ENCODE results near the gene GADD45G.

The GADD45G gene

DNA sequence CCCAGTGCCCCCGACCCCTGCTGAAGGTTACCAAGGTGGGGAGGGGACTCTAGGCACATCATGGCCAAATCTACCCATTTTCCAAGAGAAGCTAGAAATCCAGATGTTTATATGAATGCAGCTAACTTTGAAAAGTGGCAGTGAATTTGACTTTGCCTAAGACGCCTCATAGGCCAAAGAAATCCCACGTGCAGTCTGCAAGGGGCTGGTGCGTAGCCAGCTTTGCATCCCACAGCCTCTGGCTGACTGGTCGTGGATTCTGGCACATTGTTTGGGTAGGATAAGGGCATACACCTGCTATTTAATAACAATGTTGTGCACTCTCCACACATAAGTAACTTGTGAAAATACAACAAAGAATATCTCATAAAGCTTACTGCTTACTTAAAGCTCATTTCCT lies 3.5 kb upstream of the GADD45G start:
- peaks cover 22% of the 10 kb centered on the region for H3K4me1 ChIP-seq (ENCODE audit: control insufficient read depth, insufficient read depth, low read length, poor library complexity, severe bottlenecking)
- H3K27me3 ChIP-seq (replicated peaks; ENCODE audit: control insufficient read depth, insufficient read depth, low read length, poor library complexity, severe bottlenecking) = no peaks in the 10 kb centered on the region
- no peak overlapping the region for H3K4me3 ChIP-seq (ENCODE audit: insufficient read depth, low read depth, low read length, poor library complexity, severe bottlenecking)
- no peak overlapping the region for H3K27ac ChIP-seq (ENCODE audit: insufficient read depth, low read length, poor library complexity, severe bottlenecking)
- no peaks in the 10 kb centered on the region for H3K9me3 ChIP-seq (ENCODE audit: control insufficient read depth, low read length)
- DNase-seq = no peak
- H3K36me3 ChIP-seq (ENCODE audit: control insufficient read depth, insufficient read depth, low read length) = no peaks in the 10 kb centered on the region

- Histone ChIP-seq H3K4me3 (ENCODE audit: insufficient read depth, low read depth, low read length, poor library complexity, severe bottlenecking) (no peak overlapping the region), H3K36me3 (ENCODE audit: control insufficient read depth, insufficient read depth, low read length) (no peaks in the 10 kb centered on the region), H3K27me3 (replicated peaks; ENCODE audit: control insufficient read depth, insufficient read depth, low read length, poor library complexity, severe bottlenecking) (no peaks in the 10 kb centered on the region), H3K4me1 (ENCODE audit: control insufficient read depth, insufficient read depth, low read length, poor library complexity, severe bottlenecking) (peaks cover 27% of the 10 kb centered on the region), H3K27ac (ENCODE audit: insufficient read depth, low read length, poor library complexity, severe bottlenecking) (no peak overlapping the region), H3K9me3 (ENCODE audit: control insufficient read depth, low read length) (no peaks in the 10 kb centered on the region)
- no peak for DNase-seq
Measured at GRCh38 chr9:89601856-89602562, 2.8 kb upstream of the GADD45G start.

DNA sequence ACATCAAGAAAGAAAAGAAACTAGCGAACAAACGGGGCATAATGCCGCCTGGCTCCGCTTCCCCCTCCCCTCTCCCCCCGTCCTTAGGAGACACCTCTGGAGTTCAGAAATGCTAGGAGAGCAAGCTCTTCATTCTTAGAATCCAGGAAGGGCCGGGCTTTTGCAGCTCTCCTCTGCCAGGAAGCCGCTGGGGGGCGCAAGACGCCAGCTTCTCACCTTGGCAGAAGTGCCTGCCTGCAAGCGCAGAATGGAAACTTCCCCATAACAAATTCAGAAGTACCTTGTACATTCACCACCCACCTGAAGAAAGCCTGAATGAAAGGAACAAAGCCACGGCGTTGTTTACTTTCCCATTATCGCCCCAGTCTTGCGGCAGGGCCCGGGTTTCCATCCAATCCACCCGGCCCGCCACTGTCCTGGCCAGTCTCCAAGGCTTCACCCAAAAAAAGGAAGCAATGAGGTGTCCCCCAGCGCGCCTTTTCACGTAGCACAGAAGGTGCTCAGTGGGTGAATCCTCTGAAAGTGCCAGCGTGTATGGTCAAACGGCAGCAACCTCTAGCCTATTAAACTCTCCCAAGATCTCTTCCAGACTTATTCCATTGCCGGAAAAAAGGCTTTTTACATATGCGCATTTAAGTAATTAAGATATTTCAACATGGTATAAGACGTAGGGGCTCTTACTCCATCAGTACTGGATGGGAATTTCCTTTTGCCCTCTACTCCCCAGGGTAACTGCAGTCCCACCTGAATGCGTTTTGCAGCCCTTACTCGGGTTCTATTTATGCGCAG lies 1.6 kb upstream of the GADD45G start:
- Histone ChIP-seq H3K27me3 (replicated peaks; ENCODE audit: control insufficient read depth, insufficient read depth, low read length, poor library complexity, severe bottlenecking) (no peaks in the 10 kb centered on the region), H3K4me3 (ENCODE audit: insufficient read depth, low read depth, low read length, poor library complexity, severe bottlenecking) (peak overlapping the region; percentile 65)

DNA sequence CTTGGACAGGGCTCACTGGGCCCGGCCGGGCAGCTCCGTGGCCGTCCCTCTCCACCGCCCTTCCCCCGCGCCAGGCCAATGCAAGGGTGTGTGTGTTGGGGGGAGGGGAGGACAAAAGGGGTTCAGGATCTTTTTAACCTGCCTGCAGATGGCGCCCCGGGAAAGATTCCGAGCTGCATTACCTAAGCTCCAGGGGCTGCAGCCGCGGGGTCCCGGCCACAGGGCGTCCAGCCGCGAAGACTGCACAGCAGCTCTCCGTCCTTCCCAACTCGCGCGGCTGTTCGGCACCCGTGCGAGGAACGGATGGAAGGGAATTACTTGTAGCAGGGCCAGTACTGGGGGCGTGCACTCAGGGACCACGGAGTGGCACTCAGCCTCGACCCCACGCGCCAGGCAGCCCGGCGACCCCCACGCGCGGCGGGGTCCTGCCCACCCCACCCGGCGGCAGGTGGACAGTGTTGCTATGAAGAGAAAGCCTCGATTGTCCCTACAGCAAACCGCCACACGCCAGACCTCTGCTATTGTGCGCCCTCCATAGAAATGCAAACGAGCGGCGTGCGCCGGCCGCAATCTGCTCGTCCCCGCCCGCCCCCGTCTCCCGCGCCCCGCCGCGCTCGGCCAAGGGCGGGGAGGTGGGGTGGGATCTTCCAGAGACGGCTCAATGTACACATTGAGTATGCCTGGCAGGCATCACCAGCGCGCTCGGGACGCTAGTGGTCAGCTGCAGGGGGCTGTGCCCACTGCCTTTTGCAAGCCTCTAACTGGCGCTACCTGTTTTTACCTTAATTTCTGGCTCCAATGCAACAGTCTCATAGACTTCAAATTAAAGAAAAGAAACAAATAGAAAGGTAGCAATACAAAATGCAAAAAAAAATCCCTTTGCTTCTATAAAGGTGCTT lies 796 bp upstream of the GADD45G start:
- H3K9me3 ChIP-seq (ENCODE audit: control insufficient read depth, low read length) = no peaks in the 10 kb centered on the region
- peaks cover 27% of the 10 kb centered on the region for H3K4me1 ChIP-seq (ENCODE audit: control insufficient read depth, insufficient read depth, low read length, poor library complexity, severe bottlenecking)
- H3K36me3 ChIP-seq (ENCODE audit: control insufficient read depth, insufficient read depth, low read length) = no peaks in the 10 kb centered on the region
- peak overlapping the region; percentile 54 for H3K27ac ChIP-seq (ENCODE audit: insufficient read depth, low read length, poor library complexity, severe bottlenecking)
- H3K4me3 ChIP-seq (ENCODE audit: insufficient read depth, low read depth, low read length, poor library complexity, severe bottlenecking) = peak overlapping the region; percentile 65
- peak in 2 of 3 donors; percentile 8 to 25 for DNase-seq
- H3K27me3 ChIP-seq (replicated peaks; ENCODE audit: control insufficient read depth, insufficient read depth, low read length, poor library complexity, severe bottlenecking) = no peaks in the 10 kb centered on the region

More for the DNA sequence above, 1.6 kb upstream of the GADD45G start:
- Histone ChIP-seq H3K36me3 (ENCODE audit: control insufficient read depth, insufficient read depth, low read length) (no peaks in the 10 kb centered on the region), H3K27ac (ENCODE audit: insufficient read depth, low read length, poor library complexity, severe bottlenecking) (peak overlapping the region; percentile 27), H3K9me3 (ENCODE audit: control insufficient read depth, low read length) (no peaks in the 10 kb centered on the region), H3K4me1 (ENCODE audit: control insufficient read depth, insufficient read depth, low read length, poor library complexity, severe bottlenecking) (peaks cover 27% of the 10 kb centered on the region)
- DNase-seq = peak; percentile 60 to 74 (median 71)

DNA sequence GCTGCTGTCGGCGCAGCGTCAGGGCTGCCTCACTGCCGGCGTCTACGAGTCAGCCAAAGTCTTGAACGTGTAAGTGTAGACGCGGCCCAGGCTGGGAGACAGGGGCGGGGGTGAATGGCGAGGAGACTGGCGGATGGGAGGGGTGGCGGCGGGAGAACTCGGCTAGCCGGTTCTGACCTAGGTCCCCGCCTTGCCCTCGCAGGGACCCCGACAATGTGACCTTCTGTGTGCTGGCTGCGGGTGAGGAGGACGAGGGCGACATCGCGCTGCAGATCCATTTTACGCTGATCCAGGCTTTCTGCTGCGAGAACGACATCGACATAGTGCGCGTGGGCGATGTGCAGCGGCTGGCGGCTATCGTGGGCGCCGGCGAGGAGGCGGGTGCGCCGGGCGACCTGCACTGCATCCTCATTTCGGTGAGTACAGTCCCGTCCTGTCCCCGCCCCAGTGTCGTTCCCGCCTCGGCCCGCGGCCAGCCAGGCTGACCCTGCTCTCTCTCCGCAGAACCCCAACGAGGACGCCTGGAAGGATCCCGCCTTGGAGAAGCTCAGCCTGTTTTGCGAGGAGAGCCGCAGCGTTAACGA lies 745 bp downstream of the GADD45G start:
- no peaks in the 10 kb centered on the region for H3K36me3 ChIP-seq (ENCODE audit: control insufficient read depth, insufficient read depth, low read length)
- H3K4me1 ChIP-seq (ENCODE audit: control insufficient read depth, insufficient read depth, low read length, poor library complexity, severe bottlenecking) = peaks cover 27% of the 10 kb centered on the region
- peak overlapping the region; percentile 71 for H3K4me3 ChIP-seq (ENCODE audit: insufficient read depth, low read depth, low read length, poor library complexity, severe bottlenecking)
- no peaks in the 10 kb centered on the region for H3K9me3 ChIP-seq (ENCODE audit: control insufficient read depth, low read length)
- peak; percentile 22 to 46 (median 31) for DNase-seq
- H3K27me3 ChIP-seq (replicated peaks; ENCODE audit: control insufficient read depth, insufficient read depth, low read length, poor library complexity, severe bottlenecking) = no peaks in the 10 kb centered on the region
- peak overlapping the region; percentile 54 for H3K27ac ChIP-seq (ENCODE audit: insufficient read depth, low read length, poor library complexity, severe bottlenecking)

GRCh38 chr9:89606049-89606623 lies 1.3 kb downstream of the GADD45G start:
- H3K36me3 ChIP-seq (ENCODE audit: control insufficient read depth, insufficient read depth, low read length) = no peaks in the 10 kb centered on the region
- H3K9me3 ChIP-seq (ENCODE audit: control insufficient read depth, low read length) = no peaks in the 10 kb centered on the region
- no peaks in the 10 kb centered on the region for H3K27me3 ChIP-seq (replicated peaks; ENCODE audit: control insufficient read depth, insufficient read depth, low read length, poor library complexity, severe bottlenecking)
- peak overlapping the region; percentile 54 for H3K27ac ChIP-seq (ENCODE audit: insufficient read depth, low read length, poor library complexity, severe bottlenecking)
- peaks cover 27% of the 10 kb centered on the region for H3K4me1 ChIP-seq (ENCODE audit: control insufficient read depth, insufficient read depth, low read length, poor library complexity, severe bottlenecking)
- peak in 2 of 3 donors; percentile 15 to 22 for DNase-seq
- H3K4me3 ChIP-seq (ENCODE audit: insufficient read depth, low read depth, low read length, poor library complexity, severe bottlenecking) = peak overlapping the region; percentile 71

GRCh38 chr9:89606624-89607311 lies 2.0 kb downstream of the GADD45G start:
- H3K27ac ChIP-seq (ENCODE audit: insufficient read depth, low read length, poor library complexity, severe bottlenecking) = peak overlapping the region; percentile 54
- H3K36me3 ChIP-seq (ENCODE audit: control insufficient read depth, insufficient read depth, low read length) = no peaks in the 10 kb centered on the region
- peak overlapping the region; percentile 71 for H3K4me3 ChIP-seq (ENCODE audit: insufficient read depth, low read depth, low read length, poor library complexity, severe bottlenecking)
- no peaks in the 10 kb centered on the region for H3K27me3 ChIP-seq (replicated peaks; ENCODE audit: control insufficient read depth, insufficient read depth, low read length, poor library complexity, severe bottlenecking)
- H3K4me1 ChIP-seq (ENCODE audit: control insufficient read depth, insufficient read depth, low read length, poor library complexity, severe bottlenecking) = peaks cover 27% of the 10 kb centered on the region
- no peaks in the 10 kb centered on the region for H3K9me3 ChIP-seq (ENCODE audit: control insufficient read depth, low read length)
- peak in 1 of 3 donors; percentile 22 for DNase-seq

DNA sequence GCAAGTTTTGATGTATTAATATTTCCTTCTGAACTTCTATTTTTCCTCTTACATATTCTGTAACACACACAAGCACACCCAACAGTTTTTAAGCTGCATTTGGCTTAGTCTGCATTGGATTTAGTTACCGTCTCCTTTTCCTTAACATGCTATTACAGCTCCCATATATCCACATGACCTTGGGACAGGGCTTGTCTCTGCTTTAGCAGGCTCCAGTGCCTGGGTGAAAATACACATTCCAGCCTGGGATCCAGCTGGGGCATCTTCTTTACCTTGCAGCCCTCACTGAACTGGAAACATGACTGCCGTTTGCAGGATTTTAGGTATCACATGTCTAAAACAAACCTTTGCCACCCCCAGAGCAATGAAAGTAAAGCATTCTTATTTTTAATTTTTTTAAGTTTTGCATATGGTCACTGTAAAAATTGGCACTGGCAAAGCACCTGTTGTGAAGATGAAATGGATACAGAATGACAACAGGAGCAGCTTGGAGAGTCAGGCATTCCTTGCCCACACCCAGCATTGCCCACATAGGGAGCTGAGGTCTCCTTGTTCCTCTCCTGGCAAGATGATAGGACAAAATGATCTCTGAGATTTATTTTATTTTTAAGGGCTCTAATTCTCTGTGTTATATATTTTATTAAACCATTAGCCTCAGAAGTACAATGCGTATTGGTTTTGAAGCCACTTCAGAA lies 4.0 kb downstream of the GADD45G start:
- no peaks in the 10 kb centered on the region for H3K27me3 ChIP-seq (replicated peaks; ENCODE audit: control insufficient read depth, insufficient read depth, low read length, poor library complexity, severe bottlenecking)
- no peak for DNase-seq
- H3K27ac ChIP-seq (ENCODE audit: insufficient read depth, low read length, poor library complexity, severe bottlenecking) = no peak overlapping the region
- H3K9me3 ChIP-seq (ENCODE audit: control insufficient read depth, low read length) = no peaks in the 10 kb centered on the region
- peaks cover 16% of the 10 kb centered on the region for H3K4me1 ChIP-seq (ENCODE audit: control insufficient read depth, insufficient read depth, low read length, poor library complexity, severe bottlenecking)
- no peak overlapping the region for H3K4me3 ChIP-seq (ENCODE audit: insufficient read depth, low read depth, low read length, poor library complexity, severe bottlenecking)
- H3K36me3 ChIP-seq (ENCODE audit: control insufficient read depth, insufficient read depth, low read length) = no peaks in the 10 kb centered on the region
